ENCODE measurements around the gene SPINDOC.

Gene SPINDOC

GRCh38 chr11:63872800-63873197 is 59.5 kb downstream of the SPINDOC start:
- no peak for TF ChIP-seq CTCF (IDR thresholded peaks at IDR 0.05; ENCODE audit: control extremely low read depth, extremely low read depth, low read depth, missing control alignments)
- ChIA-PET POLR2A (interaction anchor here (1.1 kb wide), 1 partner anchor 34 kb away, joined by 3 read pairs; the partner anchor contains the start of gene MARK2), CTCF (interaction anchor here (1.1 to 9.3 kb wide), 10 partner anchors 10 to 76 kb away, joined by 3 to 95 read pairs (median 5); partner anchors contain the start of gene MARK2)
- DNase-seq (ENCODE audit: extremely low spot score): no peak

- CTCF ChIA-PET: interaction anchor here (1.2 to 9.3 kb wide), 6 partner anchors 10 to 105 kb away, joined by 3 to 95 read pairs (median 6); partner anchors contain the start of genes MARK2 and ZFTA
- no peak for TF ChIP-seq CTCF (IDR thresholded peaks at IDR 0.05; ENCODE audit: control extremely low read depth, extremely low read depth, low read depth, missing control alignments)
- DNase-seq (ENCODE audit: extremely low spot score): no peak
- POLR2A ChIA-PET: interaction anchor here (1.1 kb wide), 1 partner anchor 35 kb away, joined by 3 read pairs; the partner anchor contains the start of gene MARK2
Measured at GRCh38 chr11:63873311-63873710, 60.1 kb downstream of the SPINDOC start.

GRCh38 chr11:63874511-63874910 is 61.3 kb downstream of the SPINDOC start:
- no peak for TF ChIP-seq CTCF (IDR thresholded peaks at IDR 0.05; ENCODE audit: control extremely low read depth, extremely low read depth, low read depth, missing control alignments)
- DNase-seq (ENCODE audit: extremely low spot score): no peak
- ChIA-PET CTCF (interaction anchor here (1.2 to 9.3 kb wide), 4 partner anchors 10 to 106 kb away, joined by 3 to 95 read pairs (median 6); partner anchors contain the start of genes MARK2 and ZFTA), POLR2A (no interaction called here)

GRCh38 chr11:63875506-63876065 is 62.3 kb downstream of the SPINDOC start:
- DNase-seq (ENCODE audit: extremely low spot score): no peak
- no peak for TF ChIP-seq CTCF (IDR thresholded peaks at IDR 0.05; ENCODE audit: control extremely low read depth, extremely low read depth, low read depth, missing control alignments)
- CTCF ChIA-PET: interaction anchor here (1.0 to 9.3 kb wide), 8 partner anchors 9 to 270 kb away, joined by 3 to 95 read pairs (median 5); partner anchors contain the start of gene MARK2
- POLR2A ChIA-PET: no interaction called here

- DNase-seq (ENCODE audit: extremely low spot score): no peak
- CTCF ChIA-PET: interaction anchor here (1.0 to 9.3 kb wide), 6 partner anchors 8 to 269 kb away, joined by 3 to 95 read pairs (median 6); partner anchors contain the start of gene MARK2
- no peak for TF ChIP-seq CTCF (IDR thresholded peaks at IDR 0.05; ENCODE audit: control extremely low read depth, extremely low read depth, low read depth, missing control alignments)
- POLR2A ChIA-PET: interaction anchor here (0.6 to 0.7 kb wide), 2 partner anchors 21 to 1002 kb away, joined by 4 to 6 read pairs; no protein-coding TSS in a partner anchor
Measured at GRCh38 chr11:63876616-63877015, 63.4 kb downstream of the SPINDOC start.
